Measurements from ENCODE around the gene CDH13. TPM values are rescaled to one million over a fixed set of nuclear protein-coding genes. Genes with fewer than 3 reads are reported as not detected.

Gene CDH13
- total RNA-seq, 2 experiments from 2014 or later, result not detected

DNA sequence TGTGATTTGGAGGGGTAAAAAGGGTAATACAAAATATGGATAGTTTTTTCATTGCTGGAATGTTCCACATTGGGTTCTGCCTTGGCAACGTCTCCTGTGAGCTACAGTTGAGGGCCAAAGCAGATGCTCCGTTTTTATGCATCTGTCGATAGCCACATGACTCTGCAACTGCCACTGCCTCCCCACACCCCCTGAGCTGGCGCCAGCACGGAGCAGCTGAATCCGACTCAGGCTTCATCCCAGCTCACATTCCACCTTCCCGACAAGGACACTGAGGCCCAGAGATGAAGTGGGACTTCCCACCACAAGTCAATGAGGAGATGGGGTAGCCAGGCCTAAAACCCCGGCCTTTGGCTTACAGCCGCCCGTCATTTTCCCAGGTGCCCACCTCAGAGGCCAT, 334.1 kb downstream of the CDH13 start:
- no peaks in the 10 kb centered on the region for H3K4me1 Mint-ChIP-seq
- H3K27ac Mint-ChIP-seq, result no peak overlapping the region

GRCh38 chr16:82963653-82964052, 336.9 kb downstream of the CDH13 start:
- H3K27me3 Mint-ChIP-seq, result no peaks in the 10 kb centered on the region
- no peak overlapping the region for H3K27ac Mint-ChIP-seq
- H3K9me3 Mint-ChIP-seq, result peaks cover 1% of the 10 kb centered on the region
- no peak overlapping the region for H3K4me3 Mint-ChIP-seq
- no peaks in the 10 kb centered on the region for H3K4me1 Mint-ChIP-seq
- no peak for DNase-seq
- no peaks in the 10 kb centered on the region for H3K36me3 Mint-ChIP-seq

More for the DNA sequence above, 334.1 kb downstream of the CDH13 start:
- Mint-ChIP-seq H3K27me3 (no peaks in the 10 kb centered on the region), H3K9me3 (peaks cover 1% of the 10 kb centered on the region), H3K4me3 (no peak overlapping the region), H3K36me3 (no peaks in the 10 kb centered on the region)
- DNase-seq, result no peak

GRCh38 chr16:82965808-82966207, 339.0 kb downstream of the CDH13 start:
- Mint-ChIP-seq H3K9me3 (no peaks in the 10 kb centered on the region), H3K27me3 (no peaks in the 10 kb centered on the region), H3K4me1 (no peaks in the 10 kb centered on the region), H3K27ac (no peak overlapping the region), H3K36me3 (no peaks in the 10 kb centered on the region), H3K4me3 (no peak overlapping the region)
- no peak for DNase-seq

- Mint-ChIP-seq H3K27me3 (no peaks in the 10 kb centered on the region), H3K27ac (no peak overlapping the region), H3K36me3 (no peaks in the 10 kb centered on the region), H3K9me3 (no peaks in the 10 kb centered on the region), H3K4me1 (no peaks in the 10 kb centered on the region), H3K4me3 (no peak overlapping the region)
- DNase-seq, result no peak
Observed at GRCh38 chr16:82967424-82967823, 340.7 kb downstream of the CDH13 start.

- Mint-ChIP-seq H3K27ac (no peak overlapping the region), H3K36me3 (no peaks in the 10 kb centered on the region), H3K9me3 (no peaks in the 10 kb centered on the region), H3K27me3 (no peaks in the 10 kb centered on the region), H3K4me3 (no peak overlapping the region), H3K4me1 (no peaks in the 10 kb centered on the region)
- DNase-seq, result no peak
Observed at GRCh38 chr16:82971126-82971525, 344.4 kb downstream of the CDH13 start.

GRCh38 chr16:82972331-82972919, 345.7 kb downstream of the CDH13 start:
- H3K27me3 Mint-ChIP-seq, result no peaks in the 10 kb centered on the region

DNA sequence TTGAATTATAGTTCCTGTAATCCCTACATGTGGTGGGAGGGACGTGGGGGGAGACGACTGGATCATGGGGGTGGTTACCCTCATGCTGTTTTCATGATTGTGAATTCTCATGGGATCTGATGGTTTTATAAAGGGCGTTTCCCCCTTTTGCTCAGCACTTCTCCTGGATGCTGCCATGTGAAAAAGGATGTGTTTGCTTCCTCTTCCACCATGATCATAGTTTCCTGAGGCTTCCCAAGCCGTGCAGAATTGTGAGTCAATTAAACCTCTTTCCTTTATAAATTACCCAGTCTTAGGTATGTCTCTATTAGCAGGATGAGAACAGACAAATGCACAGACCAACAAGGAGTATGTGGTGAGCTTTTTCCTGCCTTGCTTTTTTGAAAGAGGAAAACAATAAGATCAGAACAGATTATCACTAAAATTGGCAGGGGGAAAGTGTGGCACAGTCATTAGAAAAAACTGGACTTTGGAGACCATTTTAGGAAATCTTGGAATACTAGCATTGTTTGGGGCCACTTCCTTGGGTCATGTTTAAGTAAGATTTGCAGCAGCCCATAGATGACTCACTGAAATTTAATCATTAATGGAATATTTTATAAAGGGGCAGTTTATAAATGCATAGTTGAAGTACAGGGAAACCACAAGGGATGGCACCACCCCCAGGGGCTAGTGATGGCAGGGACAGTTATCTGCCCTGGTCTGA, 352.8 kb downstream of the CDH13 start:
- Mint-ChIP-seq H3K27me3 (peaks cover 4% of the 10 kb centered on the region), H3K4me3 (no peak overlapping the region)
- DNase-seq, result no peak

More at GRCh38 chr16:82972331-82972919, 345.7 kb downstream of the CDH13 start:
- DNase-seq, result no peak
- peaks cover under 1% of the 10 kb centered on the region for H3K9me3 Mint-ChIP-seq
- H3K4me3 Mint-ChIP-seq, result no peak overlapping the region
- H3K27ac Mint-ChIP-seq, result no peak overlapping the region
- no peaks in the 10 kb centered on the region for H3K36me3 Mint-ChIP-seq
- no peaks in the 10 kb centered on the region for H3K4me1 Mint-ChIP-seq

GRCh38 chr16:82980810-82981209, 354.0 kb downstream of the CDH13 start:
- no peak for DNase-seq
- Mint-ChIP-seq H3K4me1 (no peaks in the 10 kb centered on the region), H3K27me3 (peaks cover 4% of the 10 kb centered on the region), H3K4me3 (no peak overlapping the region), H3K9me3 (peaks cover 3% of the 10 kb centered on the region), H3K36me3 (no peaks in the 10 kb centered on the region), H3K27ac (no peak overlapping the region)

More for the DNA sequence above, 352.8 kb downstream of the CDH13 start:
- no peaks in the 10 kb centered on the region for H3K36me3 Mint-ChIP-seq
- no peaks in the 10 kb centered on the region for H3K4me1 Mint-ChIP-seq
- peaks cover 3% of the 10 kb centered on the region for H3K9me3 Mint-ChIP-seq
- no peak overlapping the region for H3K27ac Mint-ChIP-seq

DNA sequence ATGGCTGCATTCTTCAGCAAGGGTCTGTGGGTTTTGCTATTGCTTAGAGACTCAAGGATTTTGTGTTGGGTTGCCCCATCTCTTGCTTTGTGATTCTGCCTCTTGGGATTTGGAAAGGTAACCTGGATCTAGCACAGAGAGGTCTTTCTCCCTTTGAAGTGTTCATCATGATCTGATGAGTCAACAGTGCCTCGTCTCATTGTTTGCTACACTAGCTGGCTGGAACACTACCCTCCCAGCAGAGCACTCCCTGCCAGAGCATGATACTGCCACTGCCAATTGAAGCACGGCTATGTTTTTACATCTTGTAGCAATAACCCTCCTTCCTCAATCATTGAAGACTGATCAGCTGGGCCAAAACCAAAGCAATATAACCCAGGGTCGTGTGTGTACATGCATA, 361.0 kb downstream of the CDH13 start:
- Mint-ChIP-seq H3K4me1 (no peaks in the 10 kb centered on the region), H3K4me3 (no peak overlapping the region), H3K36me3 (no peaks in the 10 kb centered on the region), H3K27me3 (peaks cover 4% of the 10 kb centered on the region), H3K9me3 (peaks cover 2% of the 10 kb centered on the region), H3K27ac (no peak overlapping the region)
- DNase-seq, result no peak

DNA sequence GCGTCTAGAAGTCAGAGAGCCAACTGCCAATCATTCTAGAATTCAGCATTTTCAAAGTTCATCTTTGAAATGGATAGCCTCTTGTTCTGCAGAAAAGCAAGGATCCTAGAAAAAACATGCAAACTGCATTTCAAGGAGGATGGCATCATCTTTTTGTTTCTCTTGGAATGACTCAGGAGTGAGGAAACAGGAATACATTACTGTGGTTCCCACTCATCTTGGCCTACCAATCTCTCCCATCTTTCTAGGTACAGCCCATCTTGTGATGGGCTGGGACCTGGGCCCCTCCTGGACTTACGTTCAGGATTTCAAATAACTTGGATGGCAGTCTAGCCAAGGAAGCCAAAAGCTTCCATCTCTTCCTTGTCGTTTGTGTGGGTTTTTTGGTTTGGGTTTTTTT, 363.4 kb downstream of the CDH13 start:
- Mint-ChIP-seq H3K27ac (no peak overlapping the region), H3K27me3 (no peaks in the 10 kb centered on the region), H3K4me3 (no peak overlapping the region), H3K9me3 (peaks cover 2% of the 10 kb centered on the region), H3K4me1 (no peaks in the 10 kb centered on the region), H3K36me3 (no peaks in the 10 kb centered on the region)
- DNase-seq, result no peak

DNA sequence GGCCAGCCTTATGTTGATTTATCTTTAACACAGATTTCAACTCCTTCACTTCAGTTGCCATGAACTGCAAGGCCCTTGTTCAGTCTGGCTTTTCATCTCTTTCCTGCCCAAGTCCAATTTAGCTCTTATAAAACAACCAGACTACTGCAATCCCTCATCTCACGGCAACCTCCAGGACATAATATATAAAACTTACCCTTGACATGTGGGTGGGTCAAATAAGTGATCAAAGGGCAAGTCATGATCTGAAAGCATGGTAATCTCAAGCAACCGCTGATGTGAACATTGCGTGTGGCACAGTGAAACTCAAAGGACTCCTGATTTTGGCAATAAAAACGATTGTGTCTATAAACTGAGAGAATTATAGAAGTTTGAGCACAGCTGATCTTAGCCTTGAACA, 364.6 kb downstream of the CDH13 start:
- no peaks in the 10 kb centered on the region for H3K27me3 Mint-ChIP-seq
- no peaks in the 10 kb centered on the region for H3K4me1 Mint-ChIP-seq
- H3K4me3 Mint-ChIP-seq, result no peak overlapping the region
- DNase-seq, result no peak
- no peak overlapping the region for H3K27ac Mint-ChIP-seq
- H3K36me3 Mint-ChIP-seq, result no peaks in the 10 kb centered on the region
- H3K9me3 Mint-ChIP-seq, result peaks cover 2% of the 10 kb centered on the region

- peaks cover 2% of the 10 kb centered on the region for H3K9me3 Mint-ChIP-seq
- no peak for DNase-seq
- no peaks in the 10 kb centered on the region for H3K27me3 Mint-ChIP-seq
- H3K4me3 Mint-ChIP-seq, result no peak overlapping the region
- no peaks in the 10 kb centered on the region for H3K36me3 Mint-ChIP-seq
- no peaks in the 10 kb centered on the region for H3K4me1 Mint-ChIP-seq
- H3K27ac Mint-ChIP-seq, result no peak overlapping the region
Observed at GRCh38 chr16:82991966-82992675, 365.4 kb downstream of the CDH13 start.

DNA sequence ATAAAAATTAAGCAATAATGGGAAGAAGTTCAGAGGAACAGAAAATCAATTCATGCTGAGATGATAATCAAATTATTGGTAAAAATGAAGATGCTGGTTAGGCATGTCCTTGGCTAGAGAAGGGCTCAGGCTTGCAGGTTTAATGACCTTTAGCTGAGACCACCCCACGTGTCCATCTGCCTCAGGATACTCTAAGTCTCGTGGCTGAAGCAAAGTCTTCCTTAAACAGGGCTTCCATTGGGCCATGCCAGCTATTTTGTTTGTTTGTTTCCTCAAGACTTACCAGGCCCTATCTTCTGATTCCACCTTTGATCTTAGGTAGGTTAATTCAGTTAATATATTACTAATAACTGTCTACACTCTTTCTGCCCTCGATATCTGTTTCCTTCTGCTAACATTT, 366.0 kb downstream of the CDH13 start:
- peaks cover 2% of the 10 kb centered on the region for H3K9me3 Mint-ChIP-seq
- no peaks in the 10 kb centered on the region for H3K4me1 Mint-ChIP-seq
- no peaks in the 10 kb centered on the region for H3K36me3 Mint-ChIP-seq
- H3K4me3 Mint-ChIP-seq, result no peak overlapping the region
- no peak for DNase-seq
- H3K27ac Mint-ChIP-seq, result no peak overlapping the region
- no peaks in the 10 kb centered on the region for H3K27me3 Mint-ChIP-seq

GRCh38 chr16:82993415-82993814, 366.6 kb downstream of the CDH13 start:
- no peaks in the 10 kb centered on the region for H3K4me1 Mint-ChIP-seq
- DNase-seq, result no peak
- H3K9me3 Mint-ChIP-seq, result no peaks in the 10 kb centered on the region
- no peaks in the 10 kb centered on the region for H3K27me3 Mint-ChIP-seq
- H3K27ac Mint-ChIP-seq, result no peak overlapping the region
- H3K4me3 Mint-ChIP-seq, result no peak overlapping the region
- no peaks in the 10 kb centered on the region for H3K36me3 Mint-ChIP-seq

GRCh38 chr16:82993926-82994325, 367.2 kb downstream of the CDH13 start:
- DNase-seq, result no peak
- Mint-ChIP-seq H3K36me3 (no peaks in the 10 kb centered on the region), H3K27me3 (no peaks in the 10 kb centered on the region), H3K4me1 (no peaks in the 10 kb centered on the region), H3K4me3 (no peak overlapping the region), H3K27ac (no peak overlapping the region), H3K9me3 (no peaks in the 10 kb centered on the region)

Measured in activated naive CD8-positive, alpha-beta T cell treated with anti-CD3 and anti-CD28 coated beads for 36 hours (primary cell).